ENCODE results near the gene RBFOX2. TPM values are rescaled to one million over a fixed set of nuclear protein-coding genes. Genes with fewer than 3 reads are reported as not detected.
"Not testable (repeated sequence)": the region's sequence is repeated elsewhere in the genome, so short reads cannot be mapped to it uniquely, and the experiment has no call there.

Gene RBFOX2
- polyA plus RNA-seq, 2 of the 4 experiments (the other 2 are of a cell fraction), result 30.3 to 77.7 TPM

GRCh38 chr22:35806668-35807067 lies 222.0 kb downstream of the RBFOX2 start:
- peaks cover 12% of the 10 kb centered on the region for H3K4me1 ChIP-seq
- WGBS (ENCODE audit: missing lambda C conversion rate), result 89% methylated on average over 8 of the region's 8 CpGs
- H3K9me3 ChIP-seq; H3K27ac ChIP-seq; H3K4me3 ChIP-seq; H3K4me2 ChIP-seq; DNase-seq (ENCODE audit: low read depth in 1 of 2, low spot score in 1 of 2); FAIRE-seq; CTCF ChIA-PET; ATAC-seq; POLR2A ChIA-PET: not testable (repeated sequence)

GRCh38 chr22:35805466-35805865 lies 223.2 kb downstream of the RBFOX2 start:
- no peak overlapping the region for H3K4me2 ChIP-seq
- ChIA-PET CTCF (no interaction called here), POLR2A (no interaction called here)
- DNase-seq (ENCODE audit: low read depth in 1 of 2, low spot score in 1 of 2) (no peak), FAIRE-seq (no peak), ATAC-seq (no peak)
- H3K4me3 ChIP-seq, result no peak overlapping the region
- WGBS (ENCODE audit: missing lambda C conversion rate), result 85% methylated on average over 2 of the region's 2 CpGs
- H3K27ac ChIP-seq, result no peak overlapping the region
- TF ChIP-seq EP300 (IDR thresholded peaks at IDR 0.05) (no peak), GATA3 (IDR thresholded peaks at IDR 0.05; ENCODE audit: borderline replicate concordance) (no peak), ZC3H11A (IDR thresholded peaks at IDR 0.05) (no peak), ZFP36 (IDR thresholded peaks at IDR 0.05; ENCODE audit: borderline replicate concordance, partially characterized antibody) (no peak), FOXS1 (CRISPR knock-in tag; IDR thresholded peaks at IDR 0.05) (no peak), E2F6 (IDR thresholded peaks at IDR 0.05; ENCODE audit: borderline replicate concordance, low read depth) (no peak), POLR2A (IDR thresholded peaks at IDR 0.05; ENCODE audit: low read length) (no peak), RFX5 (IDR thresholded peaks at IDR 0.05) (no peak)
- no peaks in the 10 kb centered on the region for H3K9me3 ChIP-seq
- peaks cover 17% of the 10 kb centered on the region for H3K4me1 ChIP-seq

DNA sequence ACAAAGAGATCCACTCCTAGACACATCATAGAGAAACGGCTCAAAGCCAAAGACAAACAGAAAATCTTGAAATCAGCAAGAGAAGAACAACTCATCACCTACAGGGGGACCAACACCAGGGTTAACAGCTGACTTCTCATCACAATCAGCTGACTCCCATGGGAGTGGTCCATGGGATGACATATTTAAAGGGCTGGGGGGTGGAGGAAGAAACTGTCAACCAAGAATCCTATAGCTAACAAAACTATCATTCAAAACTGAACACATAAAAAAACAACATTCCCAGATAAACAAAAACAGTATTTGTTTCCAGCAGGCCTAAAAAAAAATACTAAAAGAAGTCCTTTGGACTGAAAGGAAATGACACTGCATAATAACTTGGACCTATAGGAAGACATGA lies 224.2 kb downstream of the RBFOX2 start:
- Histone ChIP-seq H3K4me1 (peaks cover 17% of the 10 kb centered on the region), H3K9me3 (no peaks in the 10 kb centered on the region), H3K4me2 (no peak overlapping the region), H3K4me3 (no peak overlapping the region), H3K27ac (no peak overlapping the region)
- FAIRE-seq (no peak), DNase-seq (ENCODE audit: low read depth in 1 of 2, low spot score in 1 of 2) (no peak), ATAC-seq (no peak)
- CTCF ChIA-PET, result no interaction called here
- TF ChIP-seq ZSCAN20 (CRISPR knock-in tag; IDR thresholded peaks at IDR 0.05) (no peak), HEYL (CRISPR knock-in tag; IDR thresholded peaks at IDR 0.05) (no peak), BHLHE40 (IDR thresholded peaks at IDR 0.05; ENCODE audit: low read depth, low read length) (no peak), FOSB (CRISPR knock-in tag; IDR thresholded peaks at IDR 0.05) (no peak), EHF (CRISPR knock-in tag; IDR thresholded peaks at IDR 0.05) (no peak), GATA3 (IDR thresholded peaks at IDR 0.05; ENCODE audit: borderline replicate concordance) (no peak)
- POLR2A ChIA-PET, result no interaction called here
- 59% methylated on average over 1 of the region's 1 CpG for WGBS (ENCODE audit: missing lambda C conversion rate)

DNA sequence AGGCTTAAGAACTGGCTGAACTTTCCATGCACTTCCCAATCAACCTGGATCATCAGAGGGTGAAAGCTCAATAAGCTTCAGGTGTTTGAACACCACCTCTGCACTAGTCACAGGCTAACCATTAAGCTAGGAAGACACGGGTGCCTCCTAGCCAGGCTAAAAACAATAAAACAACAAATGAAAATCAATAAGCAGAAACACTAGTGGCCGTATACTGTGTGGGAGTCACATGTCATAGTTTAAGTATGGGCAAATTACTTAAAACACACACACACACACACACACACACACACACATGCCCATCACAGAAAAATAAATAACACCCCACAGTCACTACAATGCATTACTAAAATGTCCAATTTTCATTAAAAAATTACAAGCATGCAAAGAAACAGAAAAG lies 225.7 kb downstream of the RBFOX2 start:
- POLR2A ChIA-PET, result no interaction called here
- no peak for TF ChIP-seq CBX2 (IDR thresholded peaks at IDR 0.05; ENCODE audit: borderline replicate concordance, low read depth)
- no peak for TF ChIP-seq RARB (CRISPR knock-in tag; IDR thresholded peaks at IDR 0.05)
- TF ChIP-seq POLR2AphosphoS2 (conservative IDR thresholded peaks at IDR 0.05; ENCODE audit: low read length), result no peak
- no peak for TF ChIP-seq PHF8 (IDR thresholded peaks at IDR 0.05; ENCODE audit: borderline replicate concordance, low read depth)
- TF ChIP-seq FOXS1 (CRISPR knock-in tag; IDR thresholded peaks at IDR 0.05), result no peak
- no peak for TF ChIP-seq MAX (IDR thresholded peaks at IDR 0.05)
- no peak for TF ChIP-seq USF2 (IDR thresholded peaks at IDR 0.05)
- no peak for TF ChIP-seq RAD21 (conservative IDR thresholded peaks at IDR 0.05 in 1 of 2, IDR thresholded peaks at IDR 0.05 in 1 of 2)
- TF ChIP-seq, protein P1, sequence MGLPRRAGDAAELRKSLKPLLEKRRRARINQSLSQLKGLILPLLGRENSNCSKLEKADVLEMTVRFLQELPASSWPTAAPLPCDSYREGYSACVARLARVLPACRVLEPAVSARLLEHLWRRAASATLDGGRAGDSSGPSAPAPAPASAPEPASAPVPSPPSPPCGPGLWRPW (IDR thresholded peaks at IDR 0.05), result no peak
- no peak for TF ChIP-seq NR3C1 (IDR thresholded peaks at IDR 0.05)
- no peak for TF ChIP-seq SREBF2 (IDR thresholded peaks at IDR 0.05)
- no peak for TF ChIP-seq HMGXB4 (CRISPR knock-in tag; IDR thresholded peaks at IDR 0.05; ENCODE audit: borderline replicate concordance)
- no peak for TF ChIP-seq KDM5A (IDR thresholded peaks at IDR 0.05)
- TF ChIP-seq HOXA7 (CRISPR knock-in tag; IDR thresholded peaks at IDR 0.05), result no peak
- no peak for TF ChIP-seq KDM1A (IDR thresholded peaks at IDR 0.05; ENCODE audit: low read depth)

DNA sequence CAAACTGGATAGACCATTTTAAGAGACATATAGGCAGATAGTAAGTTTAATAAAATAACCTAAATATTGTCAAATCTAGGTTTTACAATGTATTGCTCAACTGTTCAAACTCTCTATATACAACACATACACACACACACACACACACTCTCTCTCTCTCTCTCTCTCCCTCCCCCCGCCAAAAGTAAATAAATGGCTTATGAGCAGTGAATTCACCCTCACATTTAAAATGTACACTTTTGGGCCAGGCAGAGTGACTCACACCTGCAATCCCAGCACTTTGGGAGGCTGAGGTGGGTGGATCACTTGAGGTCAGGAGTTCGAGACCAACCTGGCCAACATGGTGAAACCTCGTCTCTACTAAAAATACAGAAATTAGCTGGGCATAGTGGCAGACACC lies 227.3 kb downstream of the RBFOX2 start:
- WGBS (ENCODE audit: missing lambda C conversion rate), result 83% methylated on average over 3 of the region's 3 CpGs
- CTCF ChIA-PET, POLR2A ChIA-PET, H3K4me3 ChIP-seq, H3K9me3 ChIP-seq, FAIRE-seq, ATAC-seq: not testable (repeated sequence)
- H3K4me2 ChIP-seq, result peak overlapping the region; percentile 18; the same call in 1 of the 3 replicates
- DNase-seq (ENCODE audit: low read depth in 1 of 2, low spot score in 1 of 2), result peak in 1 of 2 experiments; percentile 14
- H3K27ac ChIP-seq, result peak overlapping the region in 1 of 2 experiments; percentile 37; a peak in 1 of 6 replicates
- H3K4me1 ChIP-seq, result peaks cover 17% of the 10 kb centered on the region

More for the DNA sequence above, 225.7 kb downstream of the RBFOX2 start:
- DNase-seq (ENCODE audit: low read depth in 1 of 2, low spot score in 1 of 2) (no peak), ATAC-seq (no peak), FAIRE-seq (no peak)
- H3K4me3 ChIP-seq, result no peak overlapping the region
- H3K4me1 ChIP-seq, result peaks cover 17% of the 10 kb centered on the region
- 68% methylated on average over 2 of the region's 2 CpGs for WGBS (ENCODE audit: missing lambda C conversion rate)
- H3K9me3 ChIP-seq, result no peaks in the 10 kb centered on the region
- CTCF ChIA-PET, result no interaction called here
- H3K4me2 ChIP-seq, result no peak overlapping the region
- H3K27ac ChIP-seq, result no peak overlapping the region; a peak in 1 of 6 replicates
